Measurements from ENCODE around the gene SP9. TPM values are rescaled to one million over a fixed set of nuclear protein-coding genes. Genes with fewer than 3 reads are reported as not detected.

Gene SP9
- total RNA-seq, 4 donors from 2014 or later = not detected

GRCh38 chr2:174336501-174337336 lies 2.0 kb downstream of the SP9 start:
- WGBS, 2 donors = 3 to 4% methylated on average over 25 to 71 of the region's 102 CpGs
- Histone ChIP-seq H3K36me3 (no peaks in the 10 kb centered on the region), H3K4me1 (peaks cover 0 to 79% (median 45%) of the 10 kb centered on the region in 4 donors), H3K27ac (no peak overlapping the region), H3K4me3 (peak overlapping the region in 2 of 4 donors; percentile 26 to 39), H3K9me3 (no peaks in the 10 kb centered on the region), H3K27me3 (peaks cover 27 to 99% of the 10 kb centered on the region in 2 donors)
- no peak for DNase-seq (ENCODE audit: low spot score in 2 of 2)
- TF ChIP-seq POLR2A (IDR thresholded peaks at IDR 0.05) = no peak
- TF ChIP-seq, protein P1, sequence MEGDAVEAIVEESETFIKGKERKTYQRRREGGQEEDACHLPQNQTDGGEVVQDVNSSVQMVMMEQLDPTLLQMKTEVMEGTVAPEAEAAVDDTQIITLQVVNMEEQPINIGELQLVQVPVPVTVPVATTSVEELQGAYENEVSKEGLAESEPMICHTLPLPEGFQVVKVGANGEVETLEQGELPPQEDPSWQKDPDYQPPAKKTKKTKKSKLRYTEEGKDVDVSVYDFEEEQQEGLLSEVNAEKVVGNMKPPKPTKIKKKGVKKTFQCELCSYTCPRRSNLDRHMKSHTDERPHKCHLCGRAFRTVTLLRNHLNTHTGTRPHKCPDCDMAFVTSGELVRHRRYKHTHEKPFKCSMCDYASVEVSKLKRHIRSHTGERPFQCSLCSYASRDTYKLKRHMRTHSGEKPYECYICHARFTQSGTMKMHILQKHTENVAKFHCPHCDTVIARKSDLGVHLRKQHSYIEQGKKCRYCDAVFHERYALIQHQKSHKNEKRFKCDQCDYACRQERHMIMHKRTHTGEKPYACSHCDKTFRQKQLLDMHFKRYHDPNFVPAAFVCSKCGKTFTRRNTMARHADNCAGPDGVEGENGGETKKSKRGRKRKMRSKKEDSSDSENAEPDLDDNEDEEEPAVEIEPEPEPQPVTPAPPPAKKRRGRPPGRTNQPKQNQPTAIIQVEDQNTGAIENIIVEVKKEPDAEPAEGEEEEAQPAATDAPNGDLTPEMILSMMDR (IDR thresholded peaks at IDR 0.05) = peak in 2 of 5 experiments; percentile 7 to 11

DNA sequence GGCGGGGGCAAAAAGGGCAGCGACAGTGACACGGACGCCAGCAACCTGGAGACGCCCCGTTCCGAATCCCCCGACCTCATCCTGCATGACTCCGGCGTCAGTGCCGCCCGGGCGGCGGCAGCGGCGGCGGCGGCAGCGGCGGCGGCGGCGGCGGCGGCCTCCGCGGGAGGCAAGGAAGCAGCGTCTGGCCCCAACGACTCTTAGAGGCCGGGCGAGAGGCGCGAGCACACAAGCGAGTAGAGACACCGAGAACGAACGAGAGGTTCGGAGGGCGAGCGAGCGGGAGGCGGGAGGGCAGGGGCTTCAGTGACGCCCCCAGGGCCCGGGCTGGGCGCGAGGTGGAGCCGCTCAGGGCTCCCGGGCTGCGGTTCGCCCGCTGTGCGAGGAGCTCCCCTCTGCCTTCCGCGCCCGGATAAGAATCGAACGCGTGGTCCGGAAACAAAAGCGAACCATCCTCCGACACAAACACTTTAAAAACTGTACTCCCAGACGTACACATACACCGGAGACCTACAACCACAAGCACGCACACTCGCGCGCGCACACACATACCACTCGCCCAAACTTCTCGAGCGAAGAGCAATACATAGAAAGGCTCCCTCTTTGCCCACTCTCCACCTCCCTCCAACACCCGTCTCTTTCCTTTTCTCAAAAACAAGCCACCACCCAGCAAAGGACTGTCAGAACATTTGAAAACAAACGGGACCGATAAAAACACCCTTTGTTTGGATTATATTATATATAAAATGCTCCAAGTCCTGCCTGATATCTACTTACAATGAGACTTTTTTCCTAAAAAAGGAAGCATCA lies 2.8 kb downstream of the SP9 start:
- H3K27me3 ChIP-seq = peaks cover 29 to 99% of the 10 kb centered on the region in 2 donors
- peak overlapping the region in 2 of 4 donors; percentile 26 to 39 for H3K4me3 ChIP-seq
- H3K27ac ChIP-seq = no peak overlapping the region
- peak in 1 of 2 donors; percentile 56 for TF ChIP-seq EP300 (IDR thresholded peaks at IDR 0.05)
- TF ChIP-seq, protein P1 (IDR thresholded peaks at IDR 0.05) = no peak
- WGBS, 2 donors = 3% methylated on average over 49 to 66 of the region's 74 CpGs
- DNase-seq (ENCODE audit: low spot score in 2 of 2) = no peak
- H3K9me3 ChIP-seq = no peaks in the 10 kb centered on the region
- peaks cover 0 to 83% (median 53%) of the 10 kb centered on the region in 4 donors for H3K4me1 ChIP-seq
- H3K36me3 ChIP-seq = no peaks in the 10 kb centered on the region

GRCh38 chr2:174338147-174338605 lies 3.4 kb downstream of the SP9 start:
- TF ChIP-seq EP300 (IDR thresholded peaks at IDR 0.05) (no peak), POLR2A (IDR thresholded peaks at IDR 0.05) (no peak)
- TF ChIP-seq, protein P1 (IDR thresholded peaks at IDR 0.05) = no peak
- peaks cover 0 to 83% (median 53%) of the 10 kb centered on the region in 4 donors for H3K4me1 ChIP-seq
- 17 to 19% methylated on average over 7 of the region's 7 CpGs for WGBS, 2 donors

DNA sequence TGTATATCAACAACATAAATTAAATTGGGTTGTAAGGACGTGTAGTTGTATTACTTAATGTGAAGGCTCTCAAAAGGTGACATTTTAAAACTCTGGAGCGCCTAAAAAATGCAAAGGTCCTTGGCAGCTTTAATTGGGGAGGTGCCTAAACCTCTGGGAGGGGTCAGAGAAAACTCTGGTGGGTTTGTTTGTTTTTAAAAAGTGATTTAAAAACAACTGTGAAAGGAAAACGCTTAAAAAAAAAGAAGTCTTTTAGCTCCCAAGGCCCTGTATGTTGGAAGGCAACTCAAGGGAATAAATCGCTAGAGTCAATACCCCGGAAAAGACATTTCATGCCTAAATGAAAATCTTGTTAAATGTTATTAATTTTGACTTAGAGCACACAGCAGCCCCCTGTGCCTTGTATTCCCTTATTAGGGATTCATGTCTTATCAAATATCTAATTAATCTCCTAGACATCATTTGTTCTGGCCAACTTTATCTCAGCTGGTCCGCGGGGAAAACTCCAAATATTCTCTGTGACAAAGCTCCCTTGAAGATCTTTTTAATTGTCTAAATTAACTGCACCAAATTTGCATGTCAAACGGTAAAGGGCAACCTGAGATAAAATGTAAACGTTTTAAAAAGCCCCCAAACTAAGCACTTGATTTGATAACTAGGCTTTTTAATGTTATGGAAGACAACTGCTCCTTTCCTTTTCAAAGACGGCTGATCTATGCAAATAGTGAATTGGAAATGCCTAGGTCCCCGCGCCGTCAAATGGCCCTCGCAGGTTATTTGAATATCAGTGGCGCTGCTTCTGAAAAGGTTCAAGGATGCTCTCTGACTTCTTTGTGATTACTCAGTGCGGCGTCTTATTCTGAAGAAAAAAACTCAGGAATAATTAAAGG lies 4.2 kb downstream of the SP9 start:
- Histone ChIP-seq H3K27ac (no peak overlapping the region), H3K4me1 (peaks cover 0 to 83% (median 48%) of the 10 kb centered on the region in 4 donors), H3K4me3 (no peak overlapping the region), H3K36me3 (no peaks in the 10 kb centered on the region), H3K9me3 (no peaks in the 10 kb centered on the region), H3K27me3 (peaks cover 31 to 99% of the 10 kb centered on the region in 2 donors)
- no peak for TF ChIP-seq POLR2A (IDR thresholded peaks at IDR 0.05)
- TF ChIP-seq, protein P1 (IDR thresholded peaks at IDR 0.05) = no peak
- TF ChIP-seq EP300 (IDR thresholded peaks at IDR 0.05) = no peak
- WGBS, 2 donors = 16 to 17% methylated on average over 17 of the region's 17 CpGs
- DNase-seq (ENCODE audit: low spot score in 2 of 2) = no peak

More at GRCh38 chr2:174338147-174338605, 3.4 kb downstream of the SP9 start:
- Histone ChIP-seq H3K9me3 (no peaks in the 10 kb centered on the region), H3K4me3 (no peak overlapping the region), H3K27ac (no peak overlapping the region), H3K36me3 (no peaks in the 10 kb centered on the region), H3K27me3 (peaks cover 29 to 99% of the 10 kb centered on the region in 2 donors)
- DNase-seq (ENCODE audit: low spot score in 2 of 2) = no peak

Data from tibial nerve (tissue), 4 donors.